Measurements from ENCODE around the gene TMEM165. TPM values are rescaled to one million over a fixed set of nuclear protein-coding genes. Genes with fewer than 3 reads are reported as not detected.

TMEM165 gene
- total and polyA plus RNA-seq, 2 of the 4 experiments (the other 2 are of a cell fraction) = 49.6 to 83.0 TPM

DNA sequence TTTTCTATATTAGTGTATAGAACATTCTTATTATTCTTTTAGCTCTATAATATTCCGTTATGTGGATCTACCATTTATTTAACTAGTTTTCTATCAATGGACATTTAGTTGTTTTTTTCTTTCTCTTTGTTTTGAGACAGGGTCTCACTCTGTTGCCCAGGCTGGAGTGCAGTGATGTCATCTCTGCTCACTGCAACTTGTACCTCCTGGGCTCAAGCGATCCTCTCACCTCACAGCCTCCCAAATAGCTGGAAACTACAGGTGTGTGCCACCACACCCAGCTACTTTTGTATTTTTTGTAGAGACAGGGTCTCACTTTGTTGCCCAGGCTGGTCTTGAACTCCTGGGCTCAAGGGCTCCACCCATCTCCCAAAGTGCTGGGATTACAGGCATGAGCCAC lies 10.8 kb downstream of the TMEM165 start:
- Histone ChIP-seq H3K4me3 (ENCODE audit: insufficient read depth, low read depth, low read length) (no peak overlapping the region), H3K4me2 (ENCODE audit: low read depth, low read length) (no peak overlapping the region), H3K56ac (ENCODE audit: extremely low read depth, insufficient read depth, low read length) (no peak overlapping the region), H4K8ac (ENCODE audit: low read depth in 2 of 2, low read length in 2 of 2) (no peak overlapping the region), H3K9me1 (ENCODE audit: insufficient read depth, low read length) (peaks cover 13% of the 10 kb centered on the region; the same call in 1 of the 2 replicates), H4K20me1 (ENCODE audit: insufficient read depth, low read length) (peaks cover 88% of the 10 kb centered on the region), H2BK5ac (ENCODE audit: low read depth, low read length, poor library complexity, severe bottlenecking) (no peak overlapping the region), H3K9ac (ENCODE audit: low read depth, low read length) (no peak overlapping the region), H4K5ac (ENCODE audit: low read depth, low read length) (no peak overlapping the region), H2AK9ac (replicated peaks; ENCODE audit: low read depth, low read length, poor library complexity) (no peak overlapping the region), H3K9me3 (ENCODE audit: control insufficient read depth, insufficient read depth, low read length) (no peaks in the 10 kb centered on the region), H3K79me1 (ENCODE audit: low read depth in 1 of 2, low read length in 2 of 2) (peaks cover 11 to 68% of the 10 kb centered on the region in 2 experiments; a peak in 3 of 4 replicates), H2AFZ (replicated peaks; ENCODE audit: low read length, poor library complexity) (no peak overlapping the region), H3K18ac (ENCODE audit: low read depth, low read length) (no peak overlapping the region), H3K4ac (ENCODE audit: low read depth, low read length) (no peak overlapping the region), H3K27me3 (ENCODE audit: control insufficient read depth, insufficient read depth, low read length) (no peaks in the 10 kb centered on the region), H2AK5ac (ENCODE audit: low read depth, low read length) (no peak overlapping the region), H2BK15ac (ENCODE audit: low read depth, low read length) (no peak overlapping the region), H3K36me3 (ENCODE audit: control insufficient read depth, insufficient read depth, low read length) (peaks cover 16% of the 10 kb centered on the region), H3K14ac (replicated peaks; ENCODE audit: low read depth, low read length) (no peak overlapping the region), H2BK20ac (ENCODE audit: low read depth, low read length) (no peak overlapping the region), H2BK120ac (ENCODE audit: low read depth, low read length) (no peak overlapping the region), H3K4me1 (ENCODE audit: control insufficient read depth, insufficient read depth, low read length) (peaks cover 8% of the 10 kb centered on the region), H4K91ac (ENCODE audit: insufficient read depth, low read depth, low read length) (no peak overlapping the region), H3K27ac (ENCODE audit: insufficient read depth, low read length) (no peak overlapping the region), H3K23ac (ENCODE audit: low read depth, low read length) (no peak overlapping the region)
- dilution Hi-C loops (cut with HindIII; ENCODE audit: low sequenced_read_pairs, unreplicated experiment) (no loop called here), intact Hi-C loops (cut with micrococcal nuclease) (no loop called here), in situ Hi-C loops (cut with MboI; ENCODE audit: low sequenced_read_pairs) (loop anchor here (25.0 kb wide), 1 partner anchor 456 kb away; the partner anchor contains the start of gene EXOC1)
- DNase-seq (no peak), ATAC-seq (ENCODE audit: low read depth) (no peak)
- WGBS, 2 experiments (ENCODE audit: extremely low coverage in 2 of 2, insufficient read length in 1 of 2) = no CpG with 5 or more reads among the region's 2 CpGs
- no peak for TF ChIP-seq MAZ (IDR thresholded peaks at IDR 0.05; ENCODE audit: borderline replicate concordance, low read depth, low read length)
- no peak for TF ChIP-seq POLR2A (IDR thresholded peaks at IDR 0.05; ENCODE audit: low read depth, low read length)
- TF ChIP-seq BHLHE40 (IDR thresholded peaks at IDR 0.05; ENCODE audit: low read depth, low read length) = no peak
- TF ChIP-seq RFX5 (IDR thresholded peaks at IDR 0.05; ENCODE audit: low read depth, low read length) = no peak
- TF ChIP-seq RCOR1 (IDR thresholded peaks at IDR 0.05; ENCODE audit: insufficient replicate concordance, low read length) = no peak
- TF ChIP-seq, protein P1, sequence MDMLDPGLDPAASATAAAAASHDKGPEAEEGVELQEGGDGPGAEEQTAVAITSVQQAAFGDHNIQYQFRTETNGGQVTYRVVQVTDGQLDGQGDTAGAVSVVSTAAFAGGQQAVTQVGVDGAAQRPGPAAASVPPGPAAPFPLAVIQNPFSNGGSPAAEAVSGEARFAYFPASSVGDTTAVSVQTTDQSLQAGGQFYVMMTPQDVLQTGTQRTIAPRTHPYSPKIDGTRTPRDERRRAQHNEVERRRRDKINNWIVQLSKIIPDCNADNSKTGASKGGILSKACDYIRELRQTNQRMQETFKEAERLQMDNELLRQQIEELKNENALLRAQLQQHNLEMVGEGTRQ (IDR thresholded peaks at IDR 0.05; ENCODE audit: low read depth, low read length) = no peak
- TF ChIP-seq MXI1 (IDR thresholded peaks at IDR 0.05; ENCODE audit: borderline replicate concordance, low read depth, low read length) = no peak
- ChIA-PET CTCF (interaction anchor here (0.8 kb wide), 1 partner anchor 39 kb away, joined by 3 read pairs; no protein-coding TSS in a partner anchor), POLR2A (ENCODE audit: unreplicated experiment) (no interaction called here)
- no TSS peak for BruUV-seq (replicated peaks)
